ENCODE results near the gene UHRF1. TPM values are rescaled to one million over a fixed set of nuclear protein-coding genes. Genes with fewer than 3 reads are reported as not detected.

The UHRF1 gene
- total and polyA plus RNA-seq, 2 of the 13 experiments (the other 11 are each of a cell fraction or from before 2014, with no cell fraction given): 6.8 to 78.4 TPM

GRCh38 chr19:4933528-4933927 lies 24.2 kb downstream of the UHRF1 start:
- H3K36me3 ChIP-seq (replicated peaks in 1 of 2; ENCODE audit: control insufficient read depth in 1 of 2, insufficient read depth in 2 of 2, low read length in 2 of 2): peaks cover 20 to 65% of the 10 kb centered on the region in 2 experiments
- no peak overlapping the region for H3K4me2 ChIP-seq (ENCODE audit: low read depth, low read length)
- in situ Hi-C loops (cut with HindIII; ENCODE audit: extremely low pct_ligation_motif_present, low pct_unique_long_range_greater_than_20kb): no loop called here
- ATAC-seq (no peak), FAIRE-seq (no peak), DNase-seq (ENCODE audit: low spot score) (no peak)
- ChIA-PET CTCF (ENCODE audit: low intra/inter-chr PET ratio, low total read pairs) (no interaction called here), POLR2A (no interaction called here)
- H3K4me3 ChIP-seq (replicated peaks in 1 of 3; ENCODE audit: insufficient read depth in 1 of 3, low read depth in 2 of 3, low read length in 3 of 3): no peak overlapping the region
- H3K27me3 ChIP-seq (ENCODE audit: control insufficient read depth in 1 of 2, insufficient read depth in 2 of 2, low read length in 2 of 2): no peaks in the 10 kb centered on the region; a peak in 1 of 5 replicates
- H3K79me2 ChIP-seq (ENCODE audit: insufficient read depth, low read length): peaks cover 2% of the 10 kb centered on the region
- no peaks in the 10 kb centered on the region for H4K20me1 ChIP-seq (ENCODE audit: insufficient read depth, low read length)
- intact Hi-C loops (cut with micrococcal nuclease; ENCODE audit: unreplicated experiment): no loop called here
- 97% methylated on average over 7 of the region's 7 CpGs for WGBS (ENCODE audit: low lambda C conversion rate)
- no TSS peak for BruUV-seq (replicated peaks)
- TF ChIP-seq PRMT3 (CRISPR knock-in tag; IDR thresholded peaks at IDR 0.05; ENCODE audit: borderline replicate concordance, low read depth): no peak
- TF ChIP-seq ARID3A (IDR thresholded peaks at IDR 0.05; ENCODE audit: low read depth, low read length): no peak
- TF ChIP-seq ETS1 (CRISPR knock-in tag; IDR thresholded peaks at IDR 0.05): no peak
- no peak for TF ChIP-seq ZNF557 (CRISPR knock-in tag; IDR thresholded peaks at IDR 0.05)
- no peak for TF ChIP-seq RXRA (CRISPR knock-in tag; IDR thresholded peaks at IDR 0.05)
- no peak for TF ChIP-seq PHF8 (CRISPR knock-in tag; IDR thresholded peaks at IDR 0.05)
- TF ChIP-seq ZNF687 (CRISPR knock-in tag; IDR thresholded peaks at IDR 0.05): no peak
- TF ChIP-seq BORCS8-MEF2B (CRISPR knock-in tag; IDR thresholded peaks at IDR 0.05): no peak
- no peak for TF ChIP-seq IKZF4 (CRISPR knock-in tag; IDR thresholded peaks at IDR 0.05; ENCODE audit: borderline replicate concordance, low read depth, not compliant biosample characterization)
- H3K4me1 ChIP-seq (ENCODE audit: insufficient read depth, low read length): no peaks in the 10 kb centered on the region
- no peak overlapping the region for H3K9ac ChIP-seq (ENCODE audit: insufficient read depth, low read depth, low read length)
- H3K27ac ChIP-seq (ENCODE audit: extremely low read length, insufficient read depth, low read length): no peak overlapping the region
- no peak overlapping the region for H2AFZ ChIP-seq (ENCODE audit: low read length)
- no peaks in the 10 kb centered on the region for H3K9me3 ChIP-seq (ENCODE audit: low read length)
